Left lung (tissue), 10 donors: ENCODE data around the gene GCH1. TPM values are rescaled to one million over a fixed set of nuclear protein-coding genes. Genes with fewer than 3 reads are reported as not detected.

Source experiments
- ATAC-seq: fragments of 200-7000 bp; cut with Tn5 transposase; one replicate; pipeline ENCODE4 v1.9.1; 2020; ENCODE audit warnings: moderate library complexity
- DNase-seq, 4 donors: peaks; one replicate each; pipeline ENCODE4 v3.0.0-alpha.2; 2013 to 2020
- H3K27ac ChIP-seq, 2 donors: fragments of 200-600 bp; sonication (generic) in 1 of 2; one replicate each; pipeline versions ENCODE4 v1.5.0 to v1.8.0; 2020 to 2021
- H3K27me3 ChIP-seq, 2 donors: fragments of 200-600 bp; sonication (generic) in 1 of 2; one replicate each; pipeline versions ENCODE4 v1.5.0 to v1.8.0; 2020 to 2021
- H3K36me3 ChIP-seq, 2 donors: fragments of 200-600 bp; sonication (generic) in 1 of 2; one replicate each; pipeline versions ENCODE4 v1.5.0 to v1.8.0; 2020 to 2021
- H3K4me1 ChIP-seq, 2 donors: fragments of 200-600 bp; one replicate each; pipeline ENCODE4 v1.8.0; 2021
- H3K4me3 ChIP-seq, 2 donors: fragments of 200-600 bp; sonication (generic) in 1 of 2; one replicate each; pipeline versions ENCODE4 v1.5.0 to v1.8.0; 2020 to 2021; ENCODE audit warnings: mild to moderate bottlenecking in 1 of 2
- H3K9me3 ChIP-seq, 2 donors: fragments of 200-600 bp; sonication (generic) in 1 of 2; one replicate each; pipeline versions ENCODE4 v1.5.0 to v1.8.0; 2020 to 2021
- CTCF ChIP-seq, 2 donors: fragments of 200-600 bp; sonication (generic) in 1 of 2; IDR thresholded peaks; one replicate each; pipeline versions ENCODE4 v1.5.0 to v1.8.0; 2021; ENCODE audit warnings: antibody characterized with exemption in 2 of 2
- intact Hi-C, 2 donors: fragments of 100-400 bp; cut with DNase I; formaldehyde crosslinking; loops; one replicate each; pipeline versions ENCODE4 v1.11.2 to v1.14.2; 2022
- polyA plus RNA-seq, 6 donors: library from polyadenylated mRNA; unstranded; fragments of 120-200 nt; gene quantifications; one replicate each; pipeline ENCODE4 v1.2.1, GENCODE V29; 2013; ENCODE audit not compliant: insufficient read length in 6 of 6
- total RNA-seq, 2 donors: library from RNA; stranded (reverse); fragmentation: NEBNext Ultra II Directional; extraction: Animal tissue kit (Norgen Biotek cat#: 25700); gene quantifications; one replicate each; pipeline ENCODE4 v1.2.1, GENCODE V29; 2021
- donor health status: DM: no; HTN: yes; CAD: no.
- donor health status: DM: no; HTN: no; CAD: no.

The GCH1 gene
- total and polyA plus RNA-seq, 8 donors = 5.2 to 22.8 (median 6.9) TPM

- Histone ChIP-seq H3K27me3 (no peaks in the 10 kb centered on the region), H3K36me3 (peaks cover 0 to 55% of the 10 kb centered on the region in 2 donors), H3K4me3 (no peak overlapping the region), H3K9me3 (no peaks in the 10 kb centered on the region), H3K4me1 (no peaks in the 10 kb centered on the region), H3K27ac (no peak overlapping the region)
- intact Hi-C loops = no loop called here
- DNase-seq = no peak
- no peak for ATAC-seq
- no peak for TF ChIP-seq CTCF (IDR thresholded peaks at IDR 0.05)
Measured at GRCh38 chr14:54844479-54844878, 58.1 kb downstream of the GCH1 start.

- H3K4me1 ChIP-seq = no peaks in the 10 kb centered on the region
- ATAC-seq (no peak), DNase-seq (no peak)
- H3K36me3 ChIP-seq = peaks cover 0 to 50% of the 10 kb centered on the region in 2 donors
- intact Hi-C loops = no loop called here
- H3K27ac ChIP-seq = no peak overlapping the region
- no peak overlapping the region for H3K4me3 ChIP-seq
- no peaks in the 10 kb centered on the region for H3K27me3 ChIP-seq
- H3K9me3 ChIP-seq = no peaks in the 10 kb centered on the region
- no peak for TF ChIP-seq CTCF (IDR thresholded peaks at IDR 0.05)
Measured at GRCh38 chr14:54840798-54841197, 61.8 kb downstream of the GCH1 start.

- TF ChIP-seq CTCF (IDR thresholded peaks at IDR 0.05) = no peak
- intact Hi-C loops = no loop called here
- no peak overlapping the region for H3K4me3 ChIP-seq
- peaks cover 0 to 45% of the 10 kb centered on the region in 2 donors for H3K36me3 ChIP-seq
- no peaks in the 10 kb centered on the region for H3K27me3 ChIP-seq
- no peak overlapping the region for H3K27ac ChIP-seq
- H3K4me1 ChIP-seq = no peaks in the 10 kb centered on the region
- DNase-seq (no peak), ATAC-seq (peak; percentile 23)
- H3K9me3 ChIP-seq = no peaks in the 10 kb centered on the region
Measured at GRCh38 chr14:54840336-54840735, 62.3 kb downstream of the GCH1 start.

GRCh38 chr14:54839701-54840119 lies 62.9 kb downstream of the GCH1 start:
- peaks cover 0 to 39% of the 10 kb centered on the region in 2 donors for H3K36me3 ChIP-seq
- H3K9me3 ChIP-seq = no peaks in the 10 kb centered on the region
- H3K4me1 ChIP-seq = no peaks in the 10 kb centered on the region
- H3K4me3 ChIP-seq = no peak overlapping the region
- intact Hi-C loops = no loop called here
- no peak overlapping the region for H3K27ac ChIP-seq
- no peaks in the 10 kb centered on the region for H3K27me3 ChIP-seq
- DNase-seq (no peak), ATAC-seq (peak; percentile 86)
- TF ChIP-seq CTCF (IDR thresholded peaks at IDR 0.05) = no peak

- no peak for TF ChIP-seq CTCF (IDR thresholded peaks at IDR 0.05)
- Histone ChIP-seq H3K27me3 (no peaks in the 10 kb centered on the region), H3K36me3 (peaks cover 0 to 35% of the 10 kb centered on the region in 2 donors), H3K9me3 (no peaks in the 10 kb centered on the region), H3K27ac (no peak overlapping the region), H3K4me1 (no peaks in the 10 kb centered on the region), H3K4me3 (no peak overlapping the region)
- intact Hi-C loops = no loop called here
- DNase-seq (no peak), ATAC-seq (no peak)
Measured at GRCh38 chr14:54838931-54839512, 63.6 kb downstream of the GCH1 start.
